ENCODE measurements around the gene CCNJL. TPM values are rescaled to one million over a fixed set of nuclear protein-coding genes. Genes with fewer than 3 reads are reported as not detected.

Gene CCNJL
- total RNA-seq, 1 donor: 0.86 TPM

GRCh38 chr5:160269017-160269416, 43.3 kb downstream of the CCNJL start:
- no peak for TF ChIP-seq CTCF (IDR thresholded peaks at IDR 0.05; ENCODE audit: insufficient read depth, low read depth, low read length)
- H3K4me3 ChIP-seq (ENCODE audit: low read depth, low read length): no peak overlapping the region
- DNase-seq (ENCODE audit: low read depth): peak; percentile 90

DNA sequence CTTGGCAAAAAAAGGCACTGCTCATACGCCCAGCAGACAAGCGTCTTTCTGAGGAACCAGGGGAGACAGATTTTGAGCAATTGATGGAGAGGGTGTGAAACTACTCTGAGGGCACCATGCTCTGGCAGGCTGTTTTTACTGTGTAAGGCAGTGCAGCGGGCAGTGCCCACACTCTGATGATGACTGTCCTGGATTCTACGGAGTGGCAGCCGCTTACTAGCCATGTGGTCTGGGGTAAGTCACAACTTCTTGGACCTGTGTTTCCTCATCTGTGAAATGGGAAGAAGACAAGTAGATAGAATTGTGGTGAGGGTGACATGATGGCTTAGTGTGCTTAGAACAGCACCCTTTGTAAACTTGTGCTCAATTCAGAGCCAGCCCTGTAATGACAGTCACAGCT, 44.2 kb downstream of the CCNJL start:
- no peak for DNase-seq (ENCODE audit: low read depth)
- no peak for TF ChIP-seq CTCF (IDR thresholded peaks at IDR 0.05; ENCODE audit: insufficient read depth, low read depth, low read length)
- no peak overlapping the region for H3K4me3 ChIP-seq (ENCODE audit: low read depth, low read length)

DNA sequence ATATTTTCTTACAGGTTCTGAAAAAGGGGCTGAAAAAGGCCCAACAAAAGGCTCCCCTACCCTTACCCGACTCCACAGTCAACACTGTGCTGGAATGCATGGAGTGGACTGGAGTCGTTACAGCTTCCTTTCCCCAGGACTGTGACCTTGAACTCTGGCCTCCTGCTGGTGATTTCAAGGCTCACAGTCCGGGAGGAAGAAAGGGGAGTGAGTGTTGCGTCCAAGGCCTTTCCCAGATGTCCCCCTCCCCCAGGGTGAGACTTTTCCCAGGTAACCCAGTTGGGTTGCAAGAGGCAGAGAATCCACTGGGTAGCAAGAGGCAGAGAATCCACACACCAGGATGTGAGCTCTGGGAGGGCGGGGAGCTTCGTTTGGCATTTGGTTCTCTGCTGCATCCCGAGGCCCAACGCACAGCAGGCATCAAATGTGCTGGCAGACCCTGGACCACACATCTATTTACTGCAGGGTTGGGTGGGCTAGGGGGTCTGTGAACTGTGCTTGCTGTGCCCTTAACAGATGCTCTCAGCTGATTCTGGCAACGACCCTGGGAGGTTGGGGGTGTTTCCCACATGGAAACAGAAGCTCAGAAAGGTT, 45.5 kb downstream of the CCNJL start:
- TF ChIP-seq CTCF (IDR thresholded peaks at IDR 0.05; ENCODE audit: insufficient read depth, low read depth, low read length): peak; percentile 30
- DNase-seq (ENCODE audit: low read depth): no peak
- H3K4me3 ChIP-seq (ENCODE audit: low read depth, low read length): no peak overlapping the region

GRCh38 chr5:160266044-160266443, 46.3 kb downstream of the CCNJL start:
- TF ChIP-seq CTCF (IDR thresholded peaks at IDR 0.05; ENCODE audit: insufficient read depth, low read depth, low read length): no peak
- no peak for DNase-seq (ENCODE audit: low read depth)
- no peak overlapping the region for H3K4me3 ChIP-seq (ENCODE audit: low read depth, low read length)

- no peak for TF ChIP-seq CTCF (IDR thresholded peaks at IDR 0.05; ENCODE audit: insufficient read depth, low read depth, low read length)
- no peak for DNase-seq (ENCODE audit: low read depth)
- H3K4me3 ChIP-seq (ENCODE audit: low read depth, low read length): no peak overlapping the region
These were observed 49.0 kb downstream of the CCNJL start for GRCh38 chr5:160263326-160263855.

- no peak overlapping the region for H3K4me3 ChIP-seq (ENCODE audit: low read depth, low read length)
- peak; percentile 39 for DNase-seq (ENCODE audit: low read depth)
- no peak for TF ChIP-seq CTCF (IDR thresholded peaks at IDR 0.05; ENCODE audit: insufficient read depth, low read depth, low read length)
These were observed 50.0 kb downstream of the CCNJL start for GRCh38 chr5:160262151-160263074.
